Measurements from ENCODE around the gene RASSF7.

The RASSF7 gene

DNA sequence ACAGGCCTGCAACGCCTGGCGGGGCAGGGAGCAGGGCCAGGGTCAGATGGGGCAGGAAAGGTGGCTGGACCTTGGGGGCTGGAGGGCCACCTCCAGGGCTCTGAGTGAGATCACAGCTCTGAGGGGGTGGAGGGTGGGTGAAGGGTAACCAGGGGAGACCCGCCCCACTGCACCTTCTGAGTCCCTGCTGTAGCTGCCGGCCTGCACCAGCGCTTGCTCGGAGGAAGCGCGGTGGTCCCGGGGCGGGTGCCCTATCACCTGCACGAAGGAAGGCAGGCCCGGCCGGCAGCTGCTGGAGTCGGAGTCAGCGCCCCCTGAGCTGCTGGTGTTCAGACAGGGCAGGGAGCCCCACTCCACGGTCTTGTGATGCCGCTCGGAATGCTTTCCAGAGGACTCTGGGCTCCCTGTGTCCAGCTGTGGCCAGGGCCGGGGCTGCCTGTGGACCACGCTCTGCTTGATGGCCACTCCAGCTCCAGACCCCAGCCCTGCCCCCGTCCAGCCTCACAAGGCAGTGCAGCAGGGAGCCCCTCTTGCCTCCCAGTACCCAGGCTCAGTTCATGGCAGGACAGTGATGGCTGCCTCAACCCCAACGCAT, 4.0 kb upstream of the RASSF7 start:
- Histone ChIP-seq H3K4me3 (ENCODE audit: low read length) (peak overlapping the region; percentile 60; the same call in 1 of the 2 replicates), H3K27ac (ENCODE audit: low read length) (no peak overlapping the region), H3K36me3 (ENCODE audit: insufficient read depth, low read depth, low read length) (no peaks in the 10 kb centered on the region), H3K9ac (ENCODE audit: low read depth, low read length) (no peak overlapping the region), H3K27me3 (ENCODE audit: insufficient read depth, low read length) (peaks cover 56% of the 10 kb centered on the region), H3K9me3 (ENCODE audit: insufficient read depth, low read depth, low read length) (no peaks in the 10 kb centered on the region), H3K4me1 (ENCODE audit: insufficient read depth, low read length) (peaks cover 4% of the 10 kb centered on the region; the same call in 1 of the 2 replicates)

DNA sequence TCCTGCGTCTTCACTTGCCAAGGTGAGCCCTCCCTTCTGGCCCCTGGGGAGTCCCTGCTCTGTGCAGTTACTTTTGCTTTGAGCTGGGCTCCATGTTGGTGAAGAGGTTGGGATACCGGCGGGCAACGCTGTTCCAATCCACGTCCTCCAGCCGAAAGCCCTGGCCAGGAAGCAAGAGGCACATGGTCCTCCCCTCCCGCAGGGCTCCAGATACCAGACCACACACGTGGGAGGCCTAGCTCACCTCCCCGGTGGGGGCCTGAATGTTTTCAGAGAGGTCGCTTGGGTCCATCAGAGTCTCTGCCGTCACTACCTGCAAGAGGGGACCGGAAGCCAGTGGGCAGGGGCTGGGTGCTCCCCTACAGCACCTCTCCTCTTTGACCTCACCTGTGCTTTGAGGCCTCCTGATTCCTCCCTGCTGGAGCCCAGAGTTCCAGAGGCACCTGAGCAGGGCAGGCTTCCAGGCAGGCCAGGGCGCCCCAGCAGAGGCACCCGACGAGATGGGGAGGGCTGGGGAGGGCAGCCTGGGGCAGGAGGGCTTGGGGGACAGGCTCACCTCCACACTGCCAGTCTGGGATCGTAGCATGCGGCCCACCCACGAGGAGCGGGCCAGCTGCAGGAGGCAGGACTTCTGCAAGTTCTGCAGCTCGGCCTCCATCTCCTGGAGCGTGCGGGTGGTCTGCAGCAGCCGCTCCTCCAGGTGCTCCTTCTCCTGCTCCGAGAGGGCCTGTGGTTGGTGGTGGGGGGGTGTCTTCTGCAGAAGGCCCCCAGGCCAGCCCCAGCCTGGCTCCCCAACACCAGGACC, 3.2 kb upstream of the RASSF7 start:
- H3K4me1 ChIP-seq (ENCODE audit: insufficient read depth, low read length): peaks cover 4% of the 10 kb centered on the region; the same call in 1 of the 2 replicates

DNA sequence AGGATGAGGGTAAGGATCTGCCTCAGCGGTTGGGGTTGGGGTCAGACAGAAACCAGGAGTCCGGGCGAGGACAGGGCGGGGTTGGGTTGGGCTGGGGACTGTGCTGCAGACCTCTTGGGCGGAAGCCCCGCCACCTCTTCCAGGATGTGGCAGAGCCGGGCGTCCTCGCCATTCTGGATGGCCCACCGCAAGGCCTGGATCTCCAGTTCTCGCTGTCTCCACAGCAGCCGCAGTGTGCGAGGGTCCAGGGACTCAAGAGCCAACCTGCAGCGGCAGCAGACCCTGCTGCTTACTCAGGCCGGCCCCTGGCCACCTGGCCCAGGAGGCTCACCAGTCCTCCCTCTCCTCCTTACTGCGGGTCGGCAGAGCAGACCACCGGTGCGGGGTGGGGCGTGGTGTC, 2.3 kb upstream of the RASSF7 start:
- H3K4me3 ChIP-seq (ENCODE audit: low read length): no peak overlapping the region
- no peaks in the 10 kb centered on the region for H3K9me3 ChIP-seq (ENCODE audit: insufficient read depth, low read depth, low read length)
- H3K36me3 ChIP-seq (ENCODE audit: insufficient read depth, low read depth, low read length): peaks cover under 1% of the 10 kb centered on the region; the same call in 1 of the 2 replicates
- no peak overlapping the region for H3K9ac ChIP-seq (ENCODE audit: low read depth, low read length)
- peaks cover 58% of the 10 kb centered on the region for H3K27me3 ChIP-seq (ENCODE audit: insufficient read depth, low read length)
- no peak overlapping the region for H3K27ac ChIP-seq (ENCODE audit: low read length)
- peaks cover 4% of the 10 kb centered on the region; the same call in 1 of the 2 replicates for H3K4me1 ChIP-seq (ENCODE audit: insufficient read depth, low read length)

More for the DNA sequence above, 3.2 kb upstream of the RASSF7 start:
- H3K27ac ChIP-seq (ENCODE audit: low read length): no peak overlapping the region
- no peak overlapping the region for H3K9ac ChIP-seq (ENCODE audit: low read depth, low read length)
- no peaks in the 10 kb centered on the region for H3K36me3 ChIP-seq (ENCODE audit: insufficient read depth, low read depth, low read length)
- no peaks in the 10 kb centered on the region for H3K9me3 ChIP-seq (ENCODE audit: insufficient read depth, low read depth, low read length)
- no peak overlapping the region for H3K4me3 ChIP-seq (ENCODE audit: low read length)
- peaks cover 58% of the 10 kb centered on the region for H3K27me3 ChIP-seq (ENCODE audit: insufficient read depth, low read length)

DNA sequence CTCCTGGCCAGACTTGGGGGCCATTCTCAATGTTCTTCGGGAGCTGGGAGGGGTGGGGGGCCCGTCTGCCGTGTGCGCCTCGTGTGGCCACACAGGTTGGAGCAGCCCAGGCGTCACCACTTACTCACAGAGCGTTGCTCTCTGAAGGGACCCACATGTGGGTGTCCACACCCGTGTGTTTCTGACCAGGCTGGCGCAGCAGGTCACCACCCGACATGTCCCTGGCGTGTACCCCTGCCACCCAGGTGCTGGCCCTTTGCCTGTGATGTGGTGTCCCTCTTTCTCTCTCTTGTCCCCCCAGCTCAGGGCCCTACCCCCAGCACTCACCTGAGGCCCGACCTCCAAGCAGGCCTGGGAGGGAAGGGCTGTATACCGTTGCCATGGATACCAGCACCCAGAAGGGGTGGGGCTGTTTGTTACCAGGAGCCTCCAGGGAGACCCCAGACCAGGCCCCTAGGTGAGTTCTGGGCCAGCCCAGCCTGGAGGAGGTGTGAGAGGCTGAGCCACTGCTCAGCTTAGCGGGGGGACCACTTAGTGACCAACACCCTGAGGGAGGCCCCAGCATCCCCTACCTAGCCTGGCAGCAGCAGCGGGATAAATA, 1.6 kb upstream of the RASSF7 start:
- Histone ChIP-seq H3K27ac (ENCODE audit: low read length) (no peak overlapping the region), H3K9ac (ENCODE audit: low read depth, low read length) (no peak overlapping the region), H3K27me3 (ENCODE audit: insufficient read depth, low read length) (peaks cover 53% of the 10 kb centered on the region), H3K4me1 (ENCODE audit: insufficient read depth, low read length) (peaks cover 4% of the 10 kb centered on the region; the same call in 1 of the 2 replicates), H3K9me3 (ENCODE audit: insufficient read depth, low read depth, low read length) (no peaks in the 10 kb centered on the region), H3K36me3 (ENCODE audit: insufficient read depth, low read depth, low read length) (peaks cover 7% of the 10 kb centered on the region; the same call in 1 of the 2 replicates), H3K4me3 (ENCODE audit: low read length) (no peak overlapping the region)

DNA sequence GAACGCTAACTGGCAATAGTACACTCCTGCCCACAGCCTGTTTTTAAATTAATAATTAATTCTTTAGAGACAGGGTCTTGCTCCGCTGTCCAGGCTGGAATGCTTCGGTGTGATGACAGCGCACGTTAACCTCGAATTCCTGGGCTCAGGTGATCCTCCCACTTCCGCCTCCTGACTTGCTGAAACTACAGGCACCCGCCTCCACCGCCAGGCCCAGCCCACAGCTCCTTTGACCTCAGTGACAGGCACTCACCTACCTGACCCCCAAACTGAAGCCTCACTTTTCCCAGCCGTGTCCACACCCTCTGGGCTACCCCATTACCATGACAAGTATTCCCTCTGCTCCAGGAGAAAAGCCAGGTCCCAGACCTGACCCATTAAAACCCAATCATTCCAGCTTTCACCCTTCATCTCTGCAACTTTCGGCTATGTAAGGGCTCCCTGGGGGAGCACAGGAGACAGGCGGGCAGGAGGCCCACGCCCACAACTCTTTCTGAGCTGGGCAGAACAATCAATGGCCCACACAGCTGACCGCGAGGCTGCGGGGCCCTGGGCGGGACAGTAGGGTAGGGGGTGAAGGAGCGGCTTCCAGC, 962 bp upstream of the RASSF7 start:
- no peak overlapping the region for H3K27ac ChIP-seq (ENCODE audit: low read length)
- H3K4me3 ChIP-seq (ENCODE audit: low read length): peak overlapping the region; percentile 64
- H3K27me3 ChIP-seq (ENCODE audit: insufficient read depth, low read length): peaks cover 49% of the 10 kb centered on the region
- no peak overlapping the region for H3K9ac ChIP-seq (ENCODE audit: low read depth, low read length)
- peaks cover 4% of the 10 kb centered on the region; the same call in 1 of the 2 replicates for H3K4me1 ChIP-seq (ENCODE audit: insufficient read depth, low read length)
- H3K36me3 ChIP-seq (ENCODE audit: insufficient read depth, low read depth, low read length): peaks cover 7% of the 10 kb centered on the region; the same call in 1 of the 2 replicates
- no peaks in the 10 kb centered on the region for H3K9me3 ChIP-seq (ENCODE audit: insufficient read depth, low read depth, low read length)

DNA sequence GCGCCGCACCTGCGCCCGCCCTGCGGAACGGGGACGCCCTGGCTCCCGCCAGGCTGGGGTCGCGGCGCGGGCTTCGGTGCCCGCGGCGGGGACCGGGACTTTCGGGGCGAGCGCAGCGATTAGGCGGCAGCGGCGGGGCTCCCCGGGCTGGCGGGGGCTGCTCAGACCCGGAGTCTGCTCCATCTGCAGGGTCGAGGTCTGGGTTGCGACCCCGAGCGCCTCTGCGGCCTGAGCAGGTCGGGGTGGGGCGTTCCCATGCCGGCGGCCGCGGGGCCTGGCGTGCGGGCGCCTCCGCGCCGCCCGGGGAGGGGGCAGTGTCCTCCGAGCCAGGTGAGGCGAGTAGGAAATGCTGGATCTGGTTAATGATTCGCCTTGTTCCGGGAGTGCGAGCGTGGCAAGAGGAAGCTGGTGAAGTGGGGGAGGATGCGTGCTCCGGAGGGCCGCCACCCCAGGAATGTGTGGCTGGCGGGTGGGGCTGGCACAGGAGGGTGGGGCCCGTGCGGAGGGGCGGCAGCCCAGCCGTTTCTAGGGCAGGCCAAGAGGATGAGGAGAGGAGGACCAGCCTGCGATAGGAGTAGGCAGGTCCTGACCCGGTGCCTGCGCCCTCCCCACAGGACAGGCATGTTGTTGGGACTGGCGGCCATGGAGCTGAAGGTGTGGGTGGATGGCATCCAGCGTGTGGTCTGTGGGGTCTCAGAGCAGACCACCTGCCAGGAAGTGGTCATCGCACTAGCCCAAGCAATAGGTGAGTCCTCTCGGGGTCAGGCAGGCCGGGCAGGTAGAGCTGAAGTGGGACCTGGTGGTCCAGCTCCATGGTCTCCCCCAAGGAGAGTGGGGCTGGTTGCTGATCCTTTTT, 606 bp downstream of the RASSF7 start:
- no peaks in the 10 kb centered on the region for H3K9me3 ChIP-seq (ENCODE audit: insufficient read depth, low read depth, low read length)
- peak overlapping the region; percentile 68 for H3K9ac ChIP-seq (ENCODE audit: low read depth, low read length)
- peaks cover 7% of the 10 kb centered on the region; the same call in 1 of the 2 replicates for H3K36me3 ChIP-seq (ENCODE audit: insufficient read depth, low read depth, low read length)
- H3K27ac ChIP-seq (ENCODE audit: low read length): no peak overlapping the region
- H3K4me3 ChIP-seq (ENCODE audit: low read length): peak overlapping the region; percentile 77
- peaks cover 37% of the 10 kb centered on the region for H3K27me3 ChIP-seq (ENCODE audit: insufficient read depth, low read length)
- peaks cover 4% of the 10 kb centered on the region; the same call in 1 of the 2 replicates for H3K4me1 ChIP-seq (ENCODE audit: insufficient read depth, low read length)

DNA sequence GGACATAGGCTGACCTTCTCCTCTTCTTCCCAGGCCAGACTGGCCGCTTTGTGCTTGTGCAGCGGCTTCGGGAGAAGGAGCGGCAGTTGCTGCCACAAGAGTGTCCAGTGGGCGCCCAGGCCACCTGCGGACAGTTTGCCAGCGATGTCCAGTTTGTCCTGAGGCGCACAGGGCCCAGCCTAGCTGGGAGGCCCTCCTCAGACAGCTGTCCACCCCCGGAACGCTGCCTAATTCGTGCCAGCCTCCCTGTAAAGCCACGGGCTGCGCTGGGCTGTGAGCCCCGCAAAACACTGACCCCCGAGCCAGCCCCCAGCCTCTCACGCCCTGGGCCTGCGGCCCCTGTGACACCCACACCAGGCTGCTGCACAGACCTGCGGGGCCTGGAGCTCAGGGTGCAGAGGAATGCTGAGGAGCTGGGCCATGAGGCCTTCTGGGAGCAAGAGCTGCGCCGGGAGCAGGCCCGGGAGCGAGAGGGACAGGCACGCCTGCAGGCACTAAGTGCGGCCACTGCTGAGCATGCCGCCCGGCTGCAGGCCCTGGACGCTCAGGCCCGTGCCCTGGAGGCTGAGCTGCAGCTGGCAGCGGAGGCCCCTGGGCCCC, 1.4 kb downstream of the RASSF7 start:
- H3K4me1 ChIP-seq (ENCODE audit: insufficient read depth, low read length): peaks cover 4% of the 10 kb centered on the region; the same call in 1 of the 2 replicates
- H3K4me3 ChIP-seq (ENCODE audit: low read length): peak overlapping the region; percentile 77
- no peak overlapping the region for H3K27ac ChIP-seq (ENCODE audit: low read length)
- peaks cover 7% of the 10 kb centered on the region; the same call in 1 of the 2 replicates for H3K36me3 ChIP-seq (ENCODE audit: insufficient read depth, low read depth, low read length)
- no peaks in the 10 kb centered on the region for H3K9me3 ChIP-seq (ENCODE audit: insufficient read depth, low read depth, low read length)
- H3K9ac ChIP-seq (ENCODE audit: low read depth, low read length): no peak overlapping the region
- H3K27me3 ChIP-seq (ENCODE audit: insufficient read depth, low read length): peaks cover 32% of the 10 kb centered on the region

DNA sequence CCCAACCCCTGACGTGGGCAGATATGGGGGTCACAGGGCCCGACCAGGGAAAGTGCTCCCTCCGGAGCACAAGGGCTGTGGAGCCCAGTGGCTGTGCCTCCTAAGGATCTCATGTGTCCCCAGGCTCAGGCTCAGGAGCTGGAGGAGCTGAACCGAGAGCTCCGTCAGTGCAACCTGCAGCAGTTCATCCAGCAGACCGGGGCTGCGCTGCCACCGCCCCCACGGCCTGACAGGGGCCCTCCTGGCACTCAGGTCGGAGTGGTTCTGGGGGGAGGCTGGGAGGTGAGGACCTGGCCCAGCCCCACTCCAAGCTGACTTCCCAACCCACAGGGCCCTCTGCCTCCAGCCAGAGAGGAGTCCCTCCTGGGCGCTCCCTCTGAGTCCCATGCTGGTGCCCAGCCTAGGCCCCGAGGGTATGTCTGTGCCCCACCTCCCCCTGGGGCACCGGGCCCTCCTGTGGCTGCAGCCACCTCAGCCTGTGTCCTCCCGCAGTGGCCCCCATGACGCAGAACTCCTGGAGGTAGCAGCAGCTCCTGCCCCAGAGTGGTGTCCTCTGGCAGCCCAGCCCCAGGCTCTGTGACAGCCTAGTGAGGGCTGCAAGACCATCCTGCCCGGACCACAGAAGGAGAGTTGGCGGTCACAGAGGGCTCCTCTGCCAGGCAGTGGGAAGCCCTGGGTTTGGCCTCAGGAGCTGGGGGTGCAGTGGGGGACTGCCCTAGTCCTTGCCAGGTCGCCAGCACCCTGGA, 2.5 kb downstream of the RASSF7 start:
- H3K27me3 ChIP-seq (ENCODE audit: insufficient read depth, low read length): peaks cover 30% of the 10 kb centered on the region
- H3K9ac ChIP-seq (ENCODE audit: low read depth, low read length): no peak overlapping the region
- H3K36me3 ChIP-seq (ENCODE audit: insufficient read depth, low read depth, low read length): peaks cover 7% of the 10 kb centered on the region; the same call in 1 of the 2 replicates
- H3K27ac ChIP-seq (ENCODE audit: low read length): no peak overlapping the region
- peaks cover 4% of the 10 kb centered on the region; the same call in 1 of the 2 replicates for H3K4me1 ChIP-seq (ENCODE audit: insufficient read depth, low read length)
- no peaks in the 10 kb centered on the region for H3K9me3 ChIP-seq (ENCODE audit: insufficient read depth, low read depth, low read length)
- H3K4me3 ChIP-seq (ENCODE audit: low read length): no peak overlapping the region

DNA sequence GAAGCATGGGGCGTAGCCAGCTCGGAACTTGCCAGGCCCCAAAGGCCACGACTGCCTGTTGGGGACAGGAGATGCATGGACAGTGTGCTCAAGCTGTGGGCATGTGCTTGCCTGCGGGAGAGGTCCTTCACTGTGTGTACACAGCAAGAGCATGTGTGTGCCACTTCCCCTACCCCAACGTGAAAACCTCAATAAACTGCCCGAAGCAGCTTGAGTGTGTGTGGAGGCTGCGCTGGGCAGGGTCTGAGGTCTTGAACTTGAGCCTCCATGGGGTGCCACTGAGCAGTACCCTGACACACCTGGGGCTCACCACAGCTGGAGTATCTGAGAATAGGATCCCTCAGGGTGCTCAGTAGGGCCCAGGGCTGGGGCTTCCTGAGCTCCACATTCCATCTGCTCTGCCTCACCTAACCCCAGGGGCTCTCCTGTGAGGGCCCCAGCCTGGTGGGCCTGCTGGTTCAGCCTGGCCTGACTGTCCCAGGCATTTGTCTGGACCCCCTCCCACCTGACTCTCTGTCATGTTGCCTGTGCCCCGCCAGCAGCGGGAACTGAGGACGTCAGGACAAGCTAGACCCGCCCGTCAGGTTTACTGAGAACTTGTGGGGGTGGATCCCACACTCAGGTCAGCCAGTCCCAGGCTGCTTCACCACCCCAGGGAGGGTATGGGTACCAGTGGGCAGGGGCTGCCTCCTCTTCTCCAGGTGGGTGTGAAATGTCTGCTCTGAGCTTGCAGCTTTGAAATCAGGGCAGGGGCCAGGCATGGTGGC, 3.2 kb downstream of the RASSF7 start:
- Histone ChIP-seq H3K36me3 (ENCODE audit: insufficient read depth, low read depth, low read length) (peaks cover 7% of the 10 kb centered on the region; the same call in 1 of the 2 replicates), H3K27me3 (ENCODE audit: insufficient read depth, low read length) (peaks cover 24% of the 10 kb centered on the region), H3K9me3 (ENCODE audit: insufficient read depth, low read depth, low read length) (no peaks in the 10 kb centered on the region), H3K4me1 (ENCODE audit: insufficient read depth, low read length) (peaks cover 4% of the 10 kb centered on the region; the same call in 1 of the 2 replicates), H3K4me3 (ENCODE audit: low read length) (no peak overlapping the region), H3K27ac (ENCODE audit: low read length) (no peak overlapping the region), H3K9ac (ENCODE audit: low read depth, low read length) (no peak overlapping the region)
